OCI-LY7 (cell line): ENCODE results near the gene SBF2.

ENCODE experiments used
- EZH2phosphoT487 ChIP-seq: fragments of 200-600 bp; sonication (generic); IDR thresholded peaks from 2 replicates; pipeline ENCODE4 v1.6.1; 2018; ENCODE audit warnings: low read depth, borderline replicate concordance, mild to moderate bottlenecking, mixed run types, antibody characterized with exemption, low read length, moderate library complexity, mixed read lengths
- TF ChIP-seq, protein P1 (sequence below): fragments of 200-600 bp; sonication (generic); conservative IDR thresholded peaks from 2 replicates; pipeline ENCODE4 v1.5.1; 2014; ENCODE audit warnings: mild to moderate bottlenecking, antibody characterized with exemption, low read length, moderate library complexity, mixed read lengths

GRCh38 chr11:10338287-10338686 is 44.3 kb upstream of the SBF2 start:
- TF ChIP-seq, protein P1, sequence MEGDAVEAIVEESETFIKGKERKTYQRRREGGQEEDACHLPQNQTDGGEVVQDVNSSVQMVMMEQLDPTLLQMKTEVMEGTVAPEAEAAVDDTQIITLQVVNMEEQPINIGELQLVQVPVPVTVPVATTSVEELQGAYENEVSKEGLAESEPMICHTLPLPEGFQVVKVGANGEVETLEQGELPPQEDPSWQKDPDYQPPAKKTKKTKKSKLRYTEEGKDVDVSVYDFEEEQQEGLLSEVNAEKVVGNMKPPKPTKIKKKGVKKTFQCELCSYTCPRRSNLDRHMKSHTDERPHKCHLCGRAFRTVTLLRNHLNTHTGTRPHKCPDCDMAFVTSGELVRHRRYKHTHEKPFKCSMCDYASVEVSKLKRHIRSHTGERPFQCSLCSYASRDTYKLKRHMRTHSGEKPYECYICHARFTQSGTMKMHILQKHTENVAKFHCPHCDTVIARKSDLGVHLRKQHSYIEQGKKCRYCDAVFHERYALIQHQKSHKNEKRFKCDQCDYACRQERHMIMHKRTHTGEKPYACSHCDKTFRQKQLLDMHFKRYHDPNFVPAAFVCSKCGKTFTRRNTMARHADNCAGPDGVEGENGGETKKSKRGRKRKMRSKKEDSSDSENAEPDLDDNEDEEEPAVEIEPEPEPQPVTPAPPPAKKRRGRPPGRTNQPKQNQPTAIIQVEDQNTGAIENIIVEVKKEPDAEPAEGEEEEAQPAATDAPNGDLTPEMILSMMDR = no peak
- TF ChIP-seq EZH2phosphoT487 = no peak
